ENCODE results near the gene TLE7. TPM values are rescaled to one million over a fixed set of nuclear protein-coding genes. Genes with fewer than 3 reads are reported as not detected.

The TLE7 gene
- total RNA-seq, 1 donor from 2014 or later: not detected

GRCh38 chr16:71380831-71381230, 61.0 kb downstream of the TLE7 start:
- TF ChIP-seq, protein P1, sequence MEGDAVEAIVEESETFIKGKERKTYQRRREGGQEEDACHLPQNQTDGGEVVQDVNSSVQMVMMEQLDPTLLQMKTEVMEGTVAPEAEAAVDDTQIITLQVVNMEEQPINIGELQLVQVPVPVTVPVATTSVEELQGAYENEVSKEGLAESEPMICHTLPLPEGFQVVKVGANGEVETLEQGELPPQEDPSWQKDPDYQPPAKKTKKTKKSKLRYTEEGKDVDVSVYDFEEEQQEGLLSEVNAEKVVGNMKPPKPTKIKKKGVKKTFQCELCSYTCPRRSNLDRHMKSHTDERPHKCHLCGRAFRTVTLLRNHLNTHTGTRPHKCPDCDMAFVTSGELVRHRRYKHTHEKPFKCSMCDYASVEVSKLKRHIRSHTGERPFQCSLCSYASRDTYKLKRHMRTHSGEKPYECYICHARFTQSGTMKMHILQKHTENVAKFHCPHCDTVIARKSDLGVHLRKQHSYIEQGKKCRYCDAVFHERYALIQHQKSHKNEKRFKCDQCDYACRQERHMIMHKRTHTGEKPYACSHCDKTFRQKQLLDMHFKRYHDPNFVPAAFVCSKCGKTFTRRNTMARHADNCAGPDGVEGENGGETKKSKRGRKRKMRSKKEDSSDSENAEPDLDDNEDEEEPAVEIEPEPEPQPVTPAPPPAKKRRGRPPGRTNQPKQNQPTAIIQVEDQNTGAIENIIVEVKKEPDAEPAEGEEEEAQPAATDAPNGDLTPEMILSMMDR (IDR thresholded peaks at IDR 0.05): no peak
- Mint-ChIP-seq H3K27me3 (ENCODE audit: low read depth) (peaks cover 37% of the 10 kb centered on the region), H3K36me3 (ENCODE audit: low read depth) (no peaks in the 10 kb centered on the region), H3K27ac (ENCODE audit: unreplicated experiment) (no peak overlapping the region), H3K9me3 (ENCODE audit: low read depth) (no peaks in the 10 kb centered on the region), H3K4me1 (ENCODE audit: low read depth) (no peaks in the 10 kb centered on the region), H3K4me3 (ENCODE audit: unreplicated experiment) (no peak overlapping the region)
- no peak for DNase-seq (ENCODE audit: low spot score)

Other genes with a start within 250 kb of the TLE7 start
- not detected in 3 replicates for gene HYDIN, start 211.3 kb downstream of the TLE7 start, total RNA-seq
- gene CMTR2, start 152.7 kb downstream of the TLE7 start, total RNA-seq: 15.4 to 17.6 TPM (median 17.2 TPM) in 3 replicates
- 0.39 to 0.85 TPM in 2 of 3 replicates, not detected in the other for gene CALB2, start 83.3 kb downstream of the TLE7 start, total RNA-seq
- gene ZNF23, start 20.2 kb upstream of the TLE7 start, total RNA-seq: 8.6 to 10.4 TPM (median 8.8 TPM) in 3 replicates
- gene ZNF19, start 47.3 kb upstream of the TLE7 start, total RNA-seq: 1.7 to 3.9 TPM (median 2.1 TPM) in 3 replicates
- gene CHST4, start 84.4 kb upstream of the TLE7 start, total RNA-seq: not detected in 3 replicates
- 0.26 to 0.35 TPM in 2 of 3 replicates, not detected in the other for gene TAT, start 135.0 kb upstream of the TLE7 start, total RNA-seq
- gene MARVELD3, start 184.1 kb upstream of the TLE7 start, total RNA-seq: 0.39 to 2.4 TPM (median 2.1 TPM) in 3 replicates

All from chondrocyte (in vitro differentiated cells).